Neural progenitor cell (in vitro differentiated cells): Measurements from ENCODE around the gene G0S2. TPM values are rescaled to one million over a fixed set of nuclear protein-coding genes. Genes with fewer than 3 reads are reported as not detected.

Source experiments
- DNase-seq: peaks from one replicate; pipeline ENCODE4 v3.0.0-alpha.2; 2016; ENCODE audit warnings: low spot score
- H2AFZ ChIP-seq: fragments of 200-600 bp; sonication (generic); replicated peaks from 2 replicates; pipeline ENCODE4 v1.6.1; 2016; ENCODE audit warnings: antibody characterized with exemption
- H3F3A ChIP-seq: fragments of 200-600 bp; sonication (generic); 2 replicates; pipeline ENCODE4 v1.6.1; 2016; ENCODE audit warnings: antibody characterized with exemption, low read depth
- H3K27ac ChIP-seq: fragments of 200-600 bp; sonication (generic); 2 replicates; pipeline ENCODE4 v1.5.1; 2016; ENCODE audit warnings: mild to moderate bottlenecking
- H3K27me3 ChIP-seq: fragments of 200-600 bp; sonication (generic); 2 replicates; pipeline ENCODE4 v1.6.1; 2016; ENCODE audit warnings: mild to moderate bottlenecking, moderate library complexity
- H3K36me3 ChIP-seq: fragments of 200-600 bp; sonication (generic); 2 replicates; pipeline ENCODE4 v1.5.1; 2016
- H3K4me1 ChIP-seq: fragments of 200-600 bp; sonication (generic); 2 replicates; pipeline ENCODE4 v1.6.1; 2016; ENCODE audit warnings: mixed run types
- H3K4me2 ChIP-seq: fragments of 200-600 bp; sonication (generic); 2 replicates; pipeline ENCODE4 v1.6.1; 2016
- H3K4me3 ChIP-seq: fragments of 200-600 bp; sonication (generic); 2 replicates; pipeline ENCODE4 v1.5.1; 2016
- H3K79me2 ChIP-seq: fragments of 200-600 bp; sonication (generic); 2 replicates; pipeline ENCODE4 v1.6.1; 2016; ENCODE audit warnings: low read depth
- H3K9ac ChIP-seq: fragments of 200-600 bp; sonication (generic); 2 replicates; pipeline ENCODE4 v1.6.1; 2016
- H3K9me3 ChIP-seq: fragments of 200-600 bp; sonication (generic); 2 replicates; pipeline ENCODE4 v1.5.1; 2016; ENCODE audit warnings: low read depth
- H4K20me1 ChIP-seq: fragments of 200-600 bp; sonication (generic); 2 replicates; pipeline ENCODE4 v1.6.1; 2016; ENCODE audit warnings: low read depth
- H3K27ac Mint-ChIP-seq: 3 replicates; pipeline ENCODE4 v1.8.0; 2021; ENCODE audit warnings: mixed read lengths
- H3K27me3 Mint-ChIP-seq: 2 replicates; pipeline ENCODE4 v1.8.0; 2022; ENCODE audit warnings: low read depth, mild to moderate bottlenecking, inconsistent platforms, moderate library complexity, mixed read lengths; ENCODE audit not compliant: insufficient read depth
- H3K36me3 Mint-ChIP-seq: 3 replicates; pipeline ENCODE4 v1.8.0; 2021; ENCODE audit warnings: mixed read lengths
- H3K4me1 Mint-ChIP-seq: 3 replicates; pipeline ENCODE4 v1.8.0; 2021; ENCODE audit warnings: mixed read lengths
- H3K4me3 Mint-ChIP-seq: 3 replicates; pipeline ENCODE4 v1.8.0; 2021; ENCODE audit warnings: mild to moderate bottlenecking, moderate library complexity, mixed read lengths
- H3K9me3 Mint-ChIP-seq: 3 replicates; pipeline ENCODE4 v1.8.0; 2020; ENCODE audit warnings: mixed read lengths
- EZH2 ChIP-seq: fragments of 200-600 bp; sonication (generic); IDR thresholded peaks from 2 replicates; pipeline ENCODE4 v1.6.1; 2017; ENCODE audit warnings: antibody characterized with exemption, mild to moderate bottlenecking, moderate library complexity
- EZH2phosphoT487 ChIP-seq: fragments of 200-600 bp; sonication (generic); IDR thresholded peaks from 2 replicates; pipeline ENCODE4 v1.6.1; 2017; ENCODE audit warnings: antibody characterized with exemption
- total RNA-seq: library from RNA; depleted of rRNA; stranded (reverse); fragments of >200 nt; gene quantifications from 2 replicates; pipeline ENCODE4 v1.2.3, GENCODE V29; 2015; ENCODE audit warnings: low replicate concordance
- TF ChIP-seq, protein P1 (sequence below): fragments of 200-600 bp; sonication (generic); IDR thresholded peaks from 2 replicates; pipeline ENCODE4 v1.5.1; 2017; ENCODE audit warnings: antibody characterized with exemption, mild to moderate bottlenecking

G0S2 gene
- total RNA-seq, 1 donor from 2014 or later, result not detected

DNA sequence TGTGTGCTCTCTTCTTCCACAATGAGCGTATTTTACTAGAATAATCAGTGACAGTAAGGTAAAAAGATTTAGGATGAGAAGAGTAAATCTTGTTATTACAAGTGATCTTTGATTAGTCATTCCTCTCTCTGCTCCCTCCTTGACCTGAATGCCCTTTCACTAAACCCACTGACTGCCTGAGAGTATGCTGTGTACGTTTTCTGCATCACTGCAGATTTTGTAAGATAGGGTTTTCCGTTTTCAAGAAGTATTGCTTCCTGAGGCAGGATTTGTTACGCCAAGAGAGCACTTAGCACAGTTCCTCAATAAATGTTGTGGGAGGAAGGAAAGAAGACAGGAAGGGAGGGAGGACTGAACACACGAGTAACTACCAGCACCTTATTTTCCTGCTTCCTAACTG lies 15.3 kb upstream of the G0S2 start:
- Mint-ChIP-seq H3K27me3 (no peaks in the 10 kb centered on the region), H3K27ac (no peak overlapping the region), H3K9me3 (no peaks in the 10 kb centered on the region), H3K4me1 (peaks cover 25% of the 10 kb centered on the region), H3K36me3 (no peaks in the 10 kb centered on the region), H3K4me3 (no peak overlapping the region)
- TF ChIP-seq, protein P1, sequence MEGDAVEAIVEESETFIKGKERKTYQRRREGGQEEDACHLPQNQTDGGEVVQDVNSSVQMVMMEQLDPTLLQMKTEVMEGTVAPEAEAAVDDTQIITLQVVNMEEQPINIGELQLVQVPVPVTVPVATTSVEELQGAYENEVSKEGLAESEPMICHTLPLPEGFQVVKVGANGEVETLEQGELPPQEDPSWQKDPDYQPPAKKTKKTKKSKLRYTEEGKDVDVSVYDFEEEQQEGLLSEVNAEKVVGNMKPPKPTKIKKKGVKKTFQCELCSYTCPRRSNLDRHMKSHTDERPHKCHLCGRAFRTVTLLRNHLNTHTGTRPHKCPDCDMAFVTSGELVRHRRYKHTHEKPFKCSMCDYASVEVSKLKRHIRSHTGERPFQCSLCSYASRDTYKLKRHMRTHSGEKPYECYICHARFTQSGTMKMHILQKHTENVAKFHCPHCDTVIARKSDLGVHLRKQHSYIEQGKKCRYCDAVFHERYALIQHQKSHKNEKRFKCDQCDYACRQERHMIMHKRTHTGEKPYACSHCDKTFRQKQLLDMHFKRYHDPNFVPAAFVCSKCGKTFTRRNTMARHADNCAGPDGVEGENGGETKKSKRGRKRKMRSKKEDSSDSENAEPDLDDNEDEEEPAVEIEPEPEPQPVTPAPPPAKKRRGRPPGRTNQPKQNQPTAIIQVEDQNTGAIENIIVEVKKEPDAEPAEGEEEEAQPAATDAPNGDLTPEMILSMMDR, result no peak
- TF ChIP-seq EZH2, result no peak
- TF ChIP-seq EZH2phosphoT487, result no peak
- H3K27me3 ChIP-seq, result no peaks in the 10 kb centered on the region
- H3K9me3 ChIP-seq, result no peaks in the 10 kb centered on the region
- no peaks in the 10 kb centered on the region for H4K20me1 ChIP-seq
- H2AFZ ChIP-seq, result no peak overlapping the region
- DNase-seq, result peak; percentile 27
- H3K27ac ChIP-seq, result no peak overlapping the region
- H3F3A ChIP-seq, result peaks cover 3% of the 10 kb centered on the region
- H3K9ac ChIP-seq, result no peak overlapping the region
- H3K4me3 ChIP-seq, result no peak overlapping the region
- no peaks in the 10 kb centered on the region for H3K79me2 ChIP-seq
- H3K36me3 ChIP-seq, result no peaks in the 10 kb centered on the region
- H3K4me2 ChIP-seq, result no peak overlapping the region
- peaks cover 12% of the 10 kb centered on the region for H3K4me1 ChIP-seq

DNA sequence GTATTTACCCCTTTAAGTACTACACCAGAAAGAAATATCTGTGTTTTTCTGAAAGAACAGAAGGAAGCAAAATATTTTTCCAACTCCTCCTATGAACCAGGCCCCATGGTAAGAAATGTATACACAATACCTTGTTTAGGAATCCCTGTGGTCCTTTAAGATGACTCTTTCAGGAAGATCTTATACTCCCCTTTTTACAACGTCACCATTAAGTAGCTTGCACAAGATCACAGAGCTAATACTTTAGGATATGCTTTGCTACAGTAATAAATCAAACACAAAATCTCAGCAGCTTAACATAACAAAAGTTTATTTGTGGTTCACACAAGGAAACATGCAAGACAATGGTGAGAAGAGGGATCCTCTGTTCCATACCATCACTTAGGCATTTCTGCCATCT lies 14.1 kb upstream of the G0S2 start:
- Histone ChIP-seq H3F3A (peaks cover 3% of the 10 kb centered on the region), H3K4me2 (no peak overlapping the region), H3K9ac (no peak overlapping the region), H3K27me3 (no peaks in the 10 kb centered on the region), H3K9me3 (no peaks in the 10 kb centered on the region), H4K20me1 (no peaks in the 10 kb centered on the region), H3K79me2 (no peaks in the 10 kb centered on the region), H3K4me3 (no peak overlapping the region), H3K36me3 (no peaks in the 10 kb centered on the region), H3K4me1 (peaks cover 12% of the 10 kb centered on the region), H3K27ac (no peak overlapping the region), H2AFZ (no peak overlapping the region)
- no peak overlapping the region for H3K4me3 Mint-ChIP-seq
- no peak for TF ChIP-seq EZH2
- no peak for TF ChIP-seq EZH2phosphoT487
- TF ChIP-seq, protein P1, result no peak
- no peaks in the 10 kb centered on the region for H3K36me3 Mint-ChIP-seq
- DNase-seq, result no peak
- H3K4me1 Mint-ChIP-seq, result peaks cover 25% of the 10 kb centered on the region
- H3K9me3 Mint-ChIP-seq, result no peaks in the 10 kb centered on the region
- H3K27me3 Mint-ChIP-seq, result no peaks in the 10 kb centered on the region
- no peak overlapping the region for H3K27ac Mint-ChIP-seq

DNA sequence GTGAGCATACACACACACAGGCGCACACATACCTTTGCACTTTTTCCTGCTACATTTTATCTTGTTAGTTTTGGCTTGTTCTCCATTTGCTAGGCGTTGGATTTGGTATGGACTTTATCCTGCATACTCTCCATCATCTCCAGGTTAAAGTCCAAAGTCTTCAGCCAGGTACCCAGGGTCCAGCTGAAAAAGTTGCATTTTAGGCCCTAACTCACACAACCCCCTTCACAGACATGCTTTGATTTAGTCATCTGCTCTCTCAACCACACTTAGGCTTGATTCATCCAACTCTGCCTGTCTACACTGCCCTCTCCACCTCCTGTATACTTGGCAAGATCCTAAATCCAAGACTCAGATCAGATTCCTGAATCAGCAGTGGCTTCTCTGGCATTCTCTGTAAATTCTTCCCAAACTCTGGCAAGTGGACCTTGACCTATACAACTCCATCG lies 12.3 kb upstream of the G0S2 start:
- Histone ChIP-seq H3K79me2 (no peaks in the 10 kb centered on the region), H3K4me2 (no peak overlapping the region), H3K4me1 (peaks cover 12% of the 10 kb centered on the region), H3K4me3 (no peak overlapping the region), H3K36me3 (no peaks in the 10 kb centered on the region), H2AFZ (no peak overlapping the region), H3K27me3 (no peaks in the 10 kb centered on the region), H3F3A (peaks cover 3% of the 10 kb centered on the region), H3K27ac (no peak overlapping the region), H3K9ac (no peak overlapping the region), H4K20me1 (no peaks in the 10 kb centered on the region), H3K9me3 (no peaks in the 10 kb centered on the region)
- H3K36me3 Mint-ChIP-seq, result no peaks in the 10 kb centered on the region
- H3K4me1 Mint-ChIP-seq, result peaks cover 19% of the 10 kb centered on the region
- no peak overlapping the region for H3K4me3 Mint-ChIP-seq
- no peak overlapping the region for H3K27ac Mint-ChIP-seq
- DNase-seq, result no peak
- no peaks in the 10 kb centered on the region for H3K27me3 Mint-ChIP-seq
- no peaks in the 10 kb centered on the region for H3K9me3 Mint-ChIP-seq
- TF ChIP-seq, protein P1, result no peak

DNA sequence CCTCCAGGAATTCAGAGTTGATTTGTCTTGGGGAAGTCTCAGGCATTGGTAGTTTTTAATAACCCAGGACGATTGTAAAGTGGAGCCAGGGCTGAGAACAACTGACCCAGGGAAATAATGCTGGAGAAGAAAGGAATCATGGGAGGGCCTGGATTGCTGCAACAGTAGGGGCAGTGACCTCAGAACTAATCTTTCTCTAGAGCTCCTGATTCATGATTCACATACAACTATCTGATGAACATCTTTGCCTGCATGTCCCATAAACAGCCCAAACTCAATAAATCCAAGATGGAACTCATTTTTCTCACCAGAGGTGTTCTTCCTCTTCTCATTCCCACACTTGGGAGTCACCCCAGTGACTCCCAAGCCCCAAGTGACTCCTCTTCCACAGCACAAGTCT lies 8.1 kb upstream of the G0S2 start:
- H3K36me3 Mint-ChIP-seq, result no peaks in the 10 kb centered on the region
- no peak overlapping the region for H3K4me3 Mint-ChIP-seq
- Histone ChIP-seq H3K4me1 (no peaks in the 10 kb centered on the region), H4K20me1 (no peaks in the 10 kb centered on the region), H3K9ac (no peak overlapping the region), H3K9me3 (no peaks in the 10 kb centered on the region), H3K4me2 (no peak overlapping the region), H3K36me3 (no peaks in the 10 kb centered on the region), H2AFZ (no peak overlapping the region), H3K4me3 (no peak overlapping the region), H3K27ac (no peak overlapping the region), H3K27me3 (peaks cover under 1% of the 10 kb centered on the region), H3F3A (no peaks in the 10 kb centered on the region), H3K79me2 (no peaks in the 10 kb centered on the region)
- no peak overlapping the region for H3K27ac Mint-ChIP-seq
- peaks cover 4% of the 10 kb centered on the region for H3K27me3 Mint-ChIP-seq
- no peak for DNase-seq
- H3K4me1 Mint-ChIP-seq, result no peaks in the 10 kb centered on the region
- TF ChIP-seq, protein P1, result no peak
- TF ChIP-seq EZH2, result no peak
- no peaks in the 10 kb centered on the region for H3K9me3 Mint-ChIP-seq
